HepG2 (cell line): ENCODE measurements around the gene TNFAIP8L2. TPM values are rescaled to one million over a fixed set of nuclear protein-coding genes. Genes with fewer than 3 reads are reported as not detected.

Experiments used
- ATF4 ChIP-seq, 2 experiments: fragments of 450-650 bp in 1 of 2; sonication (generic) in 1 of 2; formaldehyde crosslinking; IDR thresholded peaks; 2 replicates each; pipeline versions ENCODE4 v1.5.0 to v1.8.0; 2020 to 2022; ENCODE audit warnings: mild to moderate bottlenecking in 1 of 2, missing genetic modification reagents in 1 of 2
- CBX2 ChIP-seq, 2 experiments: fragments of 200-600 bp in 1 of 2; sonication (generic); formaldehyde crosslinking in 1 of 2; IDR thresholded peaks; 2 replicates each; pipeline versions ENCODE4 v1.7.0 to v1.8.1; 2018 to 2022; ENCODE audit warnings: low read depth in 2 of 2, low read length in 1 of 2, mild to moderate bottlenecking in 1 of 2, missing genetic modification reagents in 1 of 2
- EED ChIP-seq: sonication (generic); formaldehyde crosslinking; IDR thresholded peaks from 2 replicates; pipeline ENCODE4 v1.5.0; 2020; ENCODE audit warnings: mild to moderate bottlenecking, missing genetic modification reagents
- HNRNPH1 ChIP-seq: fragments of 200-400 bp; formaldehyde crosslinking; optimal IDR thresholded peaks from 2 replicates; pipeline ENCODE3; 2017; ENCODE audit warnings: mild to moderate bottlenecking, low read depth, low read length
- IRX3 ChIP-seq: sonication (generic); formaldehyde crosslinking; IDR thresholded peaks from 2 replicates; pipeline ENCODE4 v1.8.1; 2023; ENCODE audit warnings: mild to moderate bottlenecking, low read depth, missing genetic modification reagents, borderline replicate concordance
- KLF15 ChIP-seq: sonication (generic); formaldehyde crosslinking; IDR thresholded peaks from 2 replicates; pipeline ENCODE4 v1.8.1; 2023; ENCODE audit warnings: borderline replicate concordance, mild to moderate bottlenecking, inconsistent platforms, missing genetic modification reagents, mixed read lengths
- MLLT10 ChIP-seq: sonication (generic); formaldehyde crosslinking; IDR thresholded peaks from 2 replicates; pipeline ENCODE4 v1.4.0; 2020; ENCODE audit warnings: missing genetic modification reagents
- NCOR1 ChIP-seq: fragments of 200-600 bp; sonication (generic); IDR thresholded peaks from 2 replicates; pipeline ENCODE4 v1.7.0; 2017; ENCODE audit warnings: antibody characterized with exemption, low read length, borderline replicate concordance
- RXRA ChIP-seq: sonication (generic); formaldehyde crosslinking; IDR thresholded peaks from 2 replicates; pipeline ENCODE4 v1.5.1; 2020; ENCODE audit warnings: missing genetic modification reagents
- SMAD9 ChIP-seq: sonication (generic); formaldehyde crosslinking; IDR thresholded peaks from 2 replicates; pipeline ENCODE4 v1.5.1; 2020; ENCODE audit warnings: mild to moderate bottlenecking, missing genetic modification reagents
- SRSF1 ChIP-seq: fragments of 200-400 bp; formaldehyde crosslinking; optimal IDR thresholded peaks from 2 replicates; pipeline ENCODE3; 2017; ENCODE audit warnings: mild to moderate bottlenecking, low read depth, low read length, moderate library complexity
- TBX3 ChIP-seq: fragments of 450-650 bp; IDR thresholded peaks from 2 replicates; pipeline ENCODE4 v1.6.1; 2017; ENCODE audit warnings: antibody characterized with exemption, mild to moderate bottlenecking, inconsistent platforms, borderline replicate concordance
- TEAD2 ChIP-seq: sonication (generic); formaldehyde crosslinking; IDR thresholded peaks from 2 replicates; pipeline ENCODE4 v1.9.0; 2021; ENCODE audit warnings: missing genetic modification reagents
- XBP1 ChIP-seq: sonication (generic); formaldehyde crosslinking; IDR thresholded peaks from 2 replicates; pipeline ENCODE4 v1.5.0; 2020; ENCODE audit warnings: missing genetic modification reagents
- ZFP41 ChIP-seq: sonication (generic); formaldehyde crosslinking; IDR thresholded peaks from 2 replicates; pipeline ENCODE4 v1.4.0; 2020; ENCODE audit warnings: mild to moderate bottlenecking, missing genetic modification reagents, borderline replicate concordance
- ZKSCAN8 ChIP-seq: IDR thresholded peaks from 2 replicates; pipeline ENCODE4 v1.6.1; 2016; ENCODE audit warnings: borderline replicate concordance, missing genetic modification reagents, missing compliant biosample characterization
- ZNF10 ChIP-seq: sonication (generic); formaldehyde crosslinking; IDR thresholded peaks from 2 replicates; pipeline ENCODE4 v1.4.0; 2020; ENCODE audit warnings: mild to moderate bottlenecking, low read depth, missing genetic modification reagents, borderline replicate concordance
- ZNF274 ChIP-seq: sonication (generic); formaldehyde crosslinking; IDR thresholded peaks from 2 replicates; pipeline ENCODE4 v1.5.1; 2020; ENCODE audit warnings: mild to moderate bottlenecking, missing genetic modification reagents
- ZNF451 ChIP-seq: sonication (generic); formaldehyde crosslinking; IDR thresholded peaks from 2 replicates; pipeline ENCODE4 v1.5.0; 2020; ENCODE audit warnings: mild to moderate bottlenecking, missing genetic modification reagents
- ZNF460 ChIP-seq: sonication (generic); formaldehyde crosslinking; IDR thresholded peaks from 2 replicates; pipeline ENCODE4 v1.5.1; 2020; ENCODE audit warnings: missing genetic modification reagents, mild to moderate bottlenecking, borderline replicate concordance
- ZNF878 ChIP-seq: sonication (generic); formaldehyde crosslinking; IDR thresholded peaks from 2 replicates; pipeline ENCODE4 v1.8.1; 2023; ENCODE audit warnings: mild to moderate bottlenecking, missing genetic modification reagents, moderate library complexity
- polyA plus RNA-seq, 8 experiments: library from polyadenylated mRNA; depleted of rRNA in 3 of 8; stranded (reverse) in 7 of 8; unstranded in 1 of 8; fragments of >200 nt; fragmentation: Illumina TruSeq in 4 of 8; extraction: Trizol in 4 of 8; gene quantifications; 2 replicates each; pipeline versions ENCODE4 v1.2.1 to v1.2.3, GENCODE V29; 2011 to 2016; ENCODE audit warnings: low read depth in 4 of 8, missing spikeins in 1 of 8, mixed read lengths in 1 of 8; ENCODE audit not compliant: insufficient read depth in 1 of 8
- total RNA-seq, 5 experiments: library from RNA; depleted of rRNA; stranded (reverse); fragments of >200 nt; fragmentation: Illumina TruSeq; extraction: Trizol; gene quantifications; 2 replicates each; pipeline ENCODE4 v1.2.3, GENCODE V29; 2016; ENCODE audit warnings: low read depth in 1 of 5
- TF ChIP-seq, protein P1 (sequence below): IDR thresholded peaks from 2 replicates; pipeline ENCODE4 v1.6.1; 2016; ENCODE audit warnings: missing compliant biosample characterization, missing genetic modification reagents, borderline replicate concordance
- TF ChIP-seq, protein P2 (sequence below): sonication (generic); formaldehyde crosslinking; IDR thresholded peaks from 2 replicates; pipeline ENCODE4 v1.8.1; 2023; ENCODE audit warnings: missing genetic modification reagents, mild to moderate bottlenecking, borderline replicate concordance
- TF ChIP-seq, protein P3 (sequence below): sonication (generic); formaldehyde crosslinking; IDR thresholded peaks from 2 replicates; pipeline ENCODE4 v1.4.0; 2020; ENCODE audit warnings: missing genetic modification reagents
- TF ChIP-seq, protein P4 (sequence below): sonication (generic); formaldehyde crosslinking; IDR thresholded peaks from 2 replicates; pipeline ENCODE4 v1.5.1; 2020; ENCODE audit warnings: missing genetic modification reagents, mild to moderate bottlenecking, borderline replicate concordance

Gene TNFAIP8L2
- total and polyA plus RNA-seq, 2 of the 13 experiments (the other 11 are each of a cell fraction or from before 2014, with no cell fraction given), result not detected

DNA sequence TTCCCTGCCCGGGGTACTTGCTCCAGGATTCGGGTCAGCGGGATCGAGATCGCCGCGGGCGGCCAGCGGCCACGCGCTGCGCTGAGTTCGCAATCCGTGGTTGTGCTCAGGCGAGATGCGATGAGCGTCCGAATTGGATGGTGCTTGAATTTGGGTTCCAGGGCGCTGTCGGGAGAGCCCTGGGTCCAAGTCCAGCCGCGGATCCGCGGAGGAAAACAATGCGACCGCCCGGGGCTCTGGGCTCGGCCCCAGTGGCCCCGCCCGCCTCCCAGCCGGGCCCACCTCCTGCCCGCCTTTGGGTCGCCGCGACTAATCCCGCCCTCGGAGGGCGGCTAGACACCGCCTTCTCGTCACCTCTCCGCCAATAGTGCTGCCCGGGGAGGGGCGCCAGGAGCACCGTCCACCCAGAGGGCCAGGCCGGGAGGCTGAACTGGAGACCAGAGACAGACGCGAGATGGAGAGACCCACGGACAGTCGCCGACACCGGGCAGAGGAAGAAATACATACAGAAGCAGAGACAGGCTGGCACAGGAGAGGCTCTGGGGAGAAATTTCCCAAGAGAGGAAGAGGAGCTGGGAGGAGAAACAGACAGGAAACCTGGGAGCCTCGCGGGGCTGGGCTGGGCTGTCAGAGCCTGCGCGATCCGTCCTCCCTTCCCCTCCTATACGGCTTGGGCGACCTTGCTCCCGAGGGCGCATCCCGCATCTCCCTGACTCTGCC lies 9.9 kb upstream of the TNFAIP8L2 start, which contains the start of gene SEMA6C (continued):
- TF ChIP-seq XBP1 (CRISPR knock-in tag), result no peak
- TF ChIP-seq CBX2 (IDR thresholded peaks at IDR 0.05; ENCODE audit: low read depth, low read length), result no peak
- TF ChIP-seq CBX2 (CRISPR knock-in tag; IDR thresholded peaks at IDR 0.05; ENCODE audit: low read depth), result no peak
- TF ChIP-seq IRX3, result 0 out of 2 replicates have a peak, but pooled peaks have one; percentile 16
- TF ChIP-seq HNRNPH1, result no peak
- no peak for TF ChIP-seq ZNF460 (CRISPR knock-in tag)
- TF ChIP-seq, protein P1, sequence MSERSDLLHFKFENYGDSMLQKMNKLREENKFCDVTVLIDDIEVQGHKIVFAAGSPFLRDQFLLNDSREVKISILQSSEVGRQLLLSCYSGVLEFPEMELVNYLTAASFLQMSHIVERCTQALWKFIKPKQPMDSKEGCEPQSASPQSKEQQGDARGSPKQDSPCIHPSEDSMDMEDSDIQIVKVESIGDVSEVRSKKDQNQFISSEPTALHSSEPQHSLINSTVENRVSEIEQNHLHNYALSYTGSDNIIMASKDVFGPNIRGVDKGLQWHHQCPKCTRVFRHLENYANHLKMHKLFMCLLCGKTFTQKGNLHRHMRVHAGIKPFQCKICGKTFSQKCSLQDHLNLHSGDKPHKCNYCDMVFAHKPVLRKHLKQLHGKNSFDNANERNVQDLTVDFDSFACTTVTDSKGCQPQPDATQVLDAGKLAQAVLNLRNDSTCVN (CRISPR knock-in tag), result peak; percentile 37; the same call in 1 of the 2 replicates
- TF ChIP-seq ZNF878, result no peak
- TF ChIP-seq ZNF451 (CRISPR knock-in tag), result no peak
- no peak; the same call in 1 of the 2 replicates for TF ChIP-seq EED (CRISPR knock-in tag)
- 0 out of 2 replicates have a peak, but pooled peaks have one; percentile 43 for TF ChIP-seq ZKSCAN8 (CRISPR knock-in tag)
- TF ChIP-seq, protein P2, sequence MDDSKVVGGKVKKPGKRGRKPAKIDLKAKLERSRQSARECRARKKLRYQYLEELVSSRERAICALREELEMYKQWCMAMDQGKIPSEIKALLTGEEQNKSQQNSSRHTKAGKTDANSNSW (CRISPR knock-in tag), result no peak
- TF ChIP-seq, protein P3, sequence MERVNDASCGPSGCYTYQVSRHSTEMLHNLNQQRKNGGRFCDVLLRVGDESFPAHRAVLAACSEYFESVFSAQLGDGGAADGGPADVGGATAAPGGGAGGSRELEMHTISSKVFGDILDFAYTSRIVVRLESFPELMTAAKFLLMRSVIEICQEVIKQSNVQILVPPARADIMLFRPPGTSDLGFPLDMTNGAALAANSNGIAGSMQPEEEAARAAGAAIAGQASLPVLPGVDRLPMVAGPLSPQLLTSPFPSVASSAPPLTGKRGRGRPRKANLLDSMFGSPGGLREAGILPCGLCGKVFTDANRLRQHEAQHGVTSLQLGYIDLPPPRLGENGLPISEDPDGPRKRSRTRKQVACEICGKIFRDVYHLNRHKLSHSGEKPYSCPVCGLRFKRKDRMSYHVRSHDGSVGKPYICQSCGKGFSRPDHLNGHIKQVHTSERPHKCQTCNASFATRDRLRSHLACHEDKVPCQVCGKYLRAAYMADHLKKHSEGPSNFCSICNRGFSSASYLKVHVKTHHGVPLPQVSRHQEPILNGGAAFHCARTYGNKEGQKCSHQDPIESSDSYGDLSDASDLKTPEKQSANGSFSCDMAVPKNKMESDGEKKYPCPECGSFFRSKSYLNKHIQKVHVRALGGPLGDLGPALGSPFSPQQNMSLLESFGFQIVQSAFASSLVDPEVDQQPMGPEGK (CRISPR knock-in tag), result peak; percentile 33
- TF ChIP-seq SRSF1, result no peak
- no peak for TF ChIP-seq RXRA (CRISPR knock-in tag)
- no peak for TF ChIP-seq NCOR1
- no peak for TF ChIP-seq TBX3
- no peak for TF ChIP-seq TEAD2 (CRISPR knock-in tag)
- peak; percentile 51; the same call in 1 of the 2 replicates for TF ChIP-seq ZFP41 (CRISPR knock-in tag)
- no peak for TF ChIP-seq SMAD9
- TF ChIP-seq MLLT10 (CRISPR knock-in tag), result no peak
- no peak for TF ChIP-seq ZNF274 (CRISPR knock-in tag)
- no peak for TF ChIP-seq ATF4 (CRISPR knock-in tag; IDR thresholded peaks at IDR 0.05)
- TF ChIP-seq KLF15 (CRISPR knock-in tag), result peak; percentile 90; the same call in 1 of the 2 replicates
- TF ChIP-seq ZNF10 (CRISPR knock-in tag), result no peak
- TF ChIP-seq, protein P4, sequence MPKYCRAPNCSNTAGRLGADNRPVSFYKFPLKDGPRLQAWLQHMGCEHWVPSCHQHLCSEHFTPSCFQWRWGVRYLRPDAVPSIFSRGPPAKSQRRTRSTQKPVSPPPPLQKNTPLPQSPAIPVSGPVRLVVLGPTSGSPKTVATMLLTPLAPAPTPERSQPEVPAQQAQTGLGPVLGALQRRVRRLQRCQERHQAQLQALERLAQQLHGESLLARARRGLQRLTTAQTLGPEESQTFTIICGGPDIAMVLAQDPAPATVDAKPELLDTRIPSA (CRISPR knock-in tag), result peak; percentile 63; the same call in 1 of the 2 replicates
